Measurements from ENCODE around the gene COG5.
"Not testable (repeated sequence)": the region's sequence is repeated elsewhere in the genome, so short reads cannot be mapped to it uniquely, and the experiment has no call there.

Gene COG5

GRCh38 chr7:107161415-107161814, 402.3 kb downstream of the COG5 start:
- no peak for TF ChIP-seq CTCF (IDR thresholded peaks at IDR 0.05; ENCODE audit: extremely low read depth, insufficient read depth, missing control alignments)
- in situ Hi-C loops (cut with MboI; ENCODE audit: low pct_unique_long_range_greater_than_20kb, low sequenced_read_pairs, unreplicated experiment): no loop called here
- no peak for DNase-seq (ENCODE audit: low spot score)

- no peak for TF ChIP-seq CTCF (IDR thresholded peaks at IDR 0.05; ENCODE audit: extremely low read depth, insufficient read depth, missing control alignments)
- in situ Hi-C loops (cut with MboI; ENCODE audit: low pct_unique_long_range_greater_than_20kb, low sequenced_read_pairs, unreplicated experiment): no loop called here
- no peak for DNase-seq (ENCODE audit: low spot score)
These were observed 403.3 kb downstream of the COG5 start for GRCh38 chr7:107160389-107160788.

- no peak for TF ChIP-seq CTCF (IDR thresholded peaks at IDR 0.05; ENCODE audit: extremely low read depth, insufficient read depth, missing control alignments)
- in situ Hi-C loops (cut with MboI; ENCODE audit: low pct_unique_long_range_greater_than_20kb, low sequenced_read_pairs, unreplicated experiment): no loop called here
These were observed 405.7 kb downstream of the COG5 start for GRCh38 chr7:107158028-107158427.

GRCh38 chr7:107157091-107157490, 406.6 kb downstream of the COG5 start:
- no peak for DNase-seq (ENCODE audit: low spot score)
- TF ChIP-seq CTCF (IDR thresholded peaks at IDR 0.05; ENCODE audit: extremely low read depth, insufficient read depth, missing control alignments): no peak
- in situ Hi-C loops (cut with MboI; ENCODE audit: low pct_unique_long_range_greater_than_20kb, low sequenced_read_pairs, unreplicated experiment): no loop called here

More at GRCh38 chr7:107158028-107158427, 405.7 kb downstream of the COG5 start:
- no peak for DNase-seq (ENCODE audit: low spot score)

- in situ Hi-C loops (cut with MboI; ENCODE audit: low pct_unique_long_range_greater_than_20kb, low sequenced_read_pairs, unreplicated experiment): not testable (repeated sequence)
These were observed 408.0 kb downstream of the COG5 start for GRCh38 chr7:107155726-107156125.

GRCh38 chr7:107154826-107155225, 408.9 kb downstream of the COG5 start:
- no peak for TF ChIP-seq CTCF (IDR thresholded peaks at IDR 0.05; ENCODE audit: extremely low read depth, insufficient read depth, missing control alignments)
- in situ Hi-C loops (cut with MboI; ENCODE audit: low pct_unique_long_range_greater_than_20kb, low sequenced_read_pairs, unreplicated experiment): no loop called here
- no peak for DNase-seq (ENCODE audit: low spot score)

More at GRCh38 chr7:107155726-107156125, 408.0 kb downstream of the COG5 start:
- DNase-seq (ENCODE audit: low spot score): not testable (repeated sequence)

GRCh38 chr7:107152011-107152410, 411.7 kb downstream of the COG5 start:
- TF ChIP-seq CTCF (IDR thresholded peaks at IDR 0.05; ENCODE audit: extremely low read depth, insufficient read depth, missing control alignments): no peak
- in situ Hi-C loops (cut with MboI; ENCODE audit: low pct_unique_long_range_greater_than_20kb, low sequenced_read_pairs, unreplicated experiment): no loop called here
- no peak for DNase-seq (ENCODE audit: low spot score)

Data from GM13977 (cell line).